SK-N-SH treated with all-trans-retinoic acid at 6 μM for 48 hours (cell line): ENCODE measurements around the gene MGARP.

Source experiments
- ATAC-seq: fragments of 200-7000 bp; cut with Tn5 transposase; 3 replicates; pipeline ENCODE4 v1.9.1; 2020; ENCODE audit warnings: mild to moderate bottlenecking, moderate library complexity
- ARNTL ChIP-seq: fragments of 450-650 bp; formaldehyde crosslinking; IDR thresholded peaks from 2 replicates; pipeline ENCODE4 v1.5.0; 2020; ENCODE audit warnings: low read depth, mild to moderate bottlenecking, moderate library complexity, borderline replicate concordance
- BACH2 ChIP-seq: fragments of 250-450 bp; sonication (Bioruptor Pico); IDR thresholded peaks from 2 replicates; pipeline ENCODE4 v1.9.0; 2021; ENCODE audit warnings: mild to moderate bottlenecking, borderline replicate concordance
- CSDC2 ChIP-seq: fragments of 250-450 bp; sonication (Bioruptor Pico); IDR thresholded peaks from 2 replicates; pipeline ENCODE4 v1.5.0; 2020; ENCODE audit warnings: mild to moderate bottlenecking, moderate library complexity
- ESRRG ChIP-seq: fragments of 250-450 bp; sonication (Bioruptor Pico); IDR thresholded peaks from 2 replicates; pipeline ENCODE4 v1.6.1; 2021; ENCODE audit warnings: mild to moderate bottlenecking
- GLIS3 ChIP-seq: fragments of 250-450 bp; sonication (Bioruptor Pico); IDR thresholded peaks from 2 replicates; pipeline ENCODE4 v1.5.0; 2020; ENCODE audit warnings: mild to moderate bottlenecking, moderate library complexity
- ISL1 ChIP-seq: fragments of 250-450 bp; sonication (Bioruptor Pico); IDR thresholded peaks from 2 replicates; pipeline ENCODE4 v2.1.2; 2022; ENCODE audit warnings: mild to moderate bottlenecking, moderate library complexity
- PPARA ChIP-seq: fragments of 250-450 bp; sonication (Bioruptor Pico); IDR thresholded peaks from 2 replicates; pipeline ENCODE4 v1.5.0; 2020; ENCODE audit warnings: mild to moderate bottlenecking, borderline replicate concordance
- SNAI2 ChIP-seq: fragments of 250-450 bp; sonication (Bioruptor Pico); IDR thresholded peaks from 2 replicates; pipeline ENCODE4 v1.5.0; 2020; ENCODE audit warnings: mild to moderate bottlenecking, moderate library complexity
- TCF4 ChIP-seq: fragments of 250-450 bp; sonication (Bioruptor Pico); IDR thresholded peaks from 2 replicates; pipeline ENCODE4 v1.8.0; 2021; ENCODE audit warnings: mild to moderate bottlenecking, moderate library complexity, borderline replicate concordance
- TOX ChIP-seq: fragments of 250-450 bp; sonication (Bioruptor Pico); IDR thresholded peaks from 2 replicates; pipeline ENCODE4 v1.8.0; 2021; ENCODE audit warnings: mild to moderate bottlenecking, moderate library complexity, borderline replicate concordance
- ZC3H10 ChIP-seq: fragments of 250-450 bp; sonication (Bioruptor Pico); IDR thresholded peaks from 2 replicates; pipeline ENCODE4 v1.5.1; 2021; ENCODE audit warnings: mild to moderate bottlenecking, moderate library complexity
- ZFP3 ChIP-seq: fragments of 250-450 bp; sonication (Bioruptor Pico); IDR thresholded peaks from 2 replicates; pipeline ENCODE4 v1.5.0; 2020; ENCODE audit warnings: mild to moderate bottlenecking, moderate library complexity
- ZFP30 ChIP-seq: fragments of 450-650 bp; formaldehyde crosslinking; IDR thresholded peaks from 2 replicates; pipeline ENCODE4 v1.5.0; 2022; ENCODE audit warnings: mild to moderate bottlenecking, moderate library complexity
- ZNF565 ChIP-seq: fragments of 450-650 bp; formaldehyde crosslinking; conservative IDR thresholded peaks from 2 replicates; pipeline ENCODE4 v1.5.0; 2020; ENCODE audit warnings: low read depth, mild to moderate bottlenecking, moderate library complexity
- ZNF70 ChIP-seq: fragments of 450-650 bp; formaldehyde crosslinking; IDR thresholded peaks from 2 replicates; pipeline ENCODE4 v1.5.0; 2020; ENCODE audit warnings: mild to moderate bottlenecking, moderate library complexity
- TF ChIP-seq, protein P1 (sequence below): fragments of 250-450 bp; sonication (Bioruptor Pico); IDR thresholded peaks from 2 replicates; pipeline ENCODE4 v1.8.0; 2021; ENCODE audit warnings: low read depth, mild to moderate bottlenecking, moderate library complexity, borderline replicate concordance
- TF ChIP-seq, protein P2 (sequence below): fragments of 250-450 bp; sonication (Bioruptor Pico); IDR thresholded peaks from 2 replicates; pipeline ENCODE4 v1.5.1; 2020; ENCODE audit warnings: low read depth, mild to moderate bottlenecking, moderate library complexity
- TF ChIP-seq, protein P3 (sequence below): fragments of 250-450 bp; sonication (Bioruptor Pico); IDR thresholded peaks from 2 replicates; pipeline ENCODE4 v1.8.0; 2020; ENCODE audit warnings: mild to moderate bottlenecking, moderate library complexity, borderline replicate concordance
- TF ChIP-seq, protein P4 (sequence below): fragments of 250-450 bp; sonication (Bioruptor Pico); IDR thresholded peaks from 2 replicates; pipeline ENCODE4 v1.5.0; 2020; ENCODE audit warnings: mild to moderate bottlenecking, moderate library complexity
- TF ChIP-seq, protein P5 (sequence below): fragments of 250-450 bp; sonication (Bioruptor Pico); IDR thresholded peaks from 2 replicates; pipeline ENCODE4 v1.5.1; 2021; ENCODE audit warnings: mild to moderate bottlenecking, moderate library complexity

MGARP gene

DNA sequence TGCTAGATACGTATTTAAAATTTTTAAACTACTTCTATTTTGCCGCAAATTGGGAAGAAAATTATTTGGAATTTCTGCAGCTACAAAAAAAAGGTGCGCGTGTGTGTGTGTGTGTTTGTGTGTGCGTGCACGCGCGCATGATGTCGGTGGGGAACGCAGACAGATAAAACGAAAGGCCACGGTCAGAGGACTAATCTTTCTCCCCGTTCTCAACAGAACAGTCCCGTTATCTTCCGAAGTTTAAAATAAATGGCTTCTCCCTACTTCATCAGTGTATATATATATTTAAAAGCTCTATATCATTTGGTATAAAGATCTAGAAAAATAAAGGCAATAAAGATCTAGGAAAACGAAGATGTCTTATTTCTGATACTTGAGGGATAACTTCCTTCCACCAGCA lies 1.5 kb downstream of the MGARP start (continued):
- TF ChIP-seq ZNF565 (CRISPR knock-in tag): no peak

DNA sequence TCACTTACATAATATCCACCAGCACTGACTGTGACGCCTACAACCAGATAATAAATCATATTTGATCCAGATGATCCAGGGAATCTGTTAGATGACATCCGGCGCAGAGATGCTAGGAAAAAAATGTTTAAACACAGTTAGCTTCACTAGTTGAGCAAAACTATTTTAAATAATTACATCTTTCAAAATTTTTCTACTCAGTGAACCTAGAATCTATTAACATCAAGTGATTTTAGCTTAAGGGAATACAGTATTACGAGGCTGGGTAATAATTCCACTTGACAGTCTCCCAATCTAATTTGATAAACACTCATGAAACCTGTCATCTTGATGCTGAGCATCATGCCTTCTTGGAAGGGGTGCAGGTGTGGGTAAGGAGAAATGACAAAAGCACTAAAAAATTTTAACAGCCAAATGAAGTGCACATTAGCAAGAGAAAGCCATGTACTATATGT lies 4.7 kb downstream of the MGARP start:
- ATAC-seq: peak; percentile 67
- TF ChIP-seq, protein P1, sequence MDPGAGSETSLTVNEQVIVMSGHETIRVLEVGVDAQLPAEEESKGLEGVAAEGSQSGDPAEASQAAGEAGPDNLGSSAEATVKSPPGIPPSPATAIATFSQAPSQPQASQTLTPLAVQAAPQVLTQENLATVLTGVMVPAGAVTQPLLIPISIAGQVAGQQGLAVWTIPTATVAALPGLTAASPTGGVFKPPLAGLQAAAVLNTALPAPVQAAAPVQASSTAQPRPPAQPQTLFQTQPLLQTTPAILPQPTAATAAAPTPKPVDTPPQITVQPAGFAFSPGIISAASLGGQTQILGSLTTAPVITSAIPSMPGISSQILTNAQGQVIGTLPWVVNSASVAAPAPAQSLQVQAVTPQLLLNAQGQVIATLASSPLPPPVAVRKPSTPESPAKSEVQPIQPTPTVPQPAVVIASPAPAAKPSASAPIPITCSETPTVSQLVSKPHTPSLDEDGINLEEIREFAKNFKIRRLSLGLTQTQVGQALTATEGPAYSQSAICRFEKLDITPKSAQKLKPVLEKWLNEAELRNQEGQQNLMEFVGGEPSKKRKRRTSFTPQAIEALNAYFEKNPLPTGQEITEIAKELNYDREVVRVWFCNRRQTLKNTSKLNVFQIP (CRISPR knock-in tag): peak; percentile 89; the same call in 1 of the 2 replicates
- TF ChIP-seq, protein P2, sequence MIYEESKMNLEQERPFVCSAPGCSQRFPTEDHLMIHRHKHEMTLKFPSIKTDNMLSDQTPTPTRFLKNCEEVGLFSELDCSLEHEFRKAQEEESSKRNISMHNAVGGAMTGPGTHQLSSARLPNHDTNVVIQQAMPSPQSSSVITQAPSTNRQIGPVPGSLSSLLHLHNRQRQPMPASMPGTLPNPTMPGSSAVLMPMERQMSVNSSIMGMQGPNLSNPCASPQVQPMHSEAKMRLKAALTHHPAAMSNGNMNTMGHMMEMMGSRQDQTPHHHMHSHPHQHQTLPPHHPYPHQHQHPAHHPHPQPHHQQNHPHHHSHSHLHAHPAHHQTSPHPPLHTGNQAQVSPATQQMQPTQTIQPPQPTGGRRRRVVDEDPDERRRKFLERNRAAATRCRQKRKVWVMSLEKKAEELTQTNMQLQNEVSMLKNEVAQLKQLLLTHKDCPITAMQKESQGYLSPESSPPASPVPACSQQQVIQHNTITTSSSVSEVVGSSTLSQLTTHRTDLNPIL (CRISPR knock-in tag): peak; percentile 74
- no peak for TF ChIP-seq ZNF70 (CRISPR knock-in tag)
- peak; percentile 57; the same call in 1 of the 2 replicates for TF ChIP-seq TCF4 (CRISPR knock-in tag)
- TF ChIP-seq ISL1 (CRISPR knock-in tag): peak; percentile 94
- peak; percentile 74; the same call in 1 of the 2 replicates for TF ChIP-seq TOX (CRISPR knock-in tag)
- no peak for TF ChIP-seq ARNTL (CRISPR knock-in tag)
- TF ChIP-seq SNAI2 (CRISPR knock-in tag): no peak
- TF ChIP-seq, protein P3, sequence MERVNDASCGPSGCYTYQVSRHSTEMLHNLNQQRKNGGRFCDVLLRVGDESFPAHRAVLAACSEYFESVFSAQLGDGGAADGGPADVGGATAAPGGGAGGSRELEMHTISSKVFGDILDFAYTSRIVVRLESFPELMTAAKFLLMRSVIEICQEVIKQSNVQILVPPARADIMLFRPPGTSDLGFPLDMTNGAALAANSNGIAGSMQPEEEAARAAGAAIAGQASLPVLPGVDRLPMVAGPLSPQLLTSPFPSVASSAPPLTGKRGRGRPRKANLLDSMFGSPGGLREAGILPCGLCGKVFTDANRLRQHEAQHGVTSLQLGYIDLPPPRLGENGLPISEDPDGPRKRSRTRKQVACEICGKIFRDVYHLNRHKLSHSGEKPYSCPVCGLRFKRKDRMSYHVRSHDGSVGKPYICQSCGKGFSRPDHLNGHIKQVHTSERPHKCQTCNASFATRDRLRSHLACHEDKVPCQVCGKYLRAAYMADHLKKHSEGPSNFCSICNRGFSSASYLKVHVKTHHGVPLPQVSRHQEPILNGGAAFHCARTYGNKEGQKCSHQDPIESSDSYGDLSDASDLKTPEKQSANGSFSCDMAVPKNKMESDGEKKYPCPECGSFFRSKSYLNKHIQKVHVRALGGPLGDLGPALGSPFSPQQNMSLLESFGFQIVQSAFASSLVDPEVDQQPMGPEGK (CRISPR knock-in tag): peak; percentile 61; the same call in 1 of the 2 replicates

DNA sequence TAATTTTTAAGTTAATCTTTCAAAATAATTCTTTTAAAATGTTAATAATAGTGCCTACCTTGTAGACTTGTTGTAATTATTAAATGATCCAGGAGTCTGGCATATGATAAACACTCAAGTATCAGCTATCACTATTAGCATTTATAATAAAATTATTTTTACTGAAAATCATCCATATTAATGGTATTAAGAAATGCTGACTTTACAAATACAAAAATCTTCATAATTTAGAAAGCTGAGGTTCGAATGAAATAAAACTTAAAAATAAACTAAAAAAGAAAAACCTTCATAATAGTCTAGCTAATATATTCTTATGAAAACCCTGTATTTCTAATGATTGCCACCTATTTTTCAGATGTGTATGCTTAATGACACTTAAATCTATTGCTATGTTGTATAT lies 5.2 kb downstream of the MGARP start:
- ATAC-seq: no peak
- TF ChIP-seq BACH2 (CRISPR knock-in tag): no peak
- TF ChIP-seq TCF4 (CRISPR knock-in tag): no peak
- TF ChIP-seq GLIS3 (CRISPR knock-in tag): no peak
- no peak for TF ChIP-seq ESRRG
- TF ChIP-seq TOX (CRISPR knock-in tag): no peak
- TF ChIP-seq SNAI2 (CRISPR knock-in tag): no peak
- TF ChIP-seq, protein P4, sequence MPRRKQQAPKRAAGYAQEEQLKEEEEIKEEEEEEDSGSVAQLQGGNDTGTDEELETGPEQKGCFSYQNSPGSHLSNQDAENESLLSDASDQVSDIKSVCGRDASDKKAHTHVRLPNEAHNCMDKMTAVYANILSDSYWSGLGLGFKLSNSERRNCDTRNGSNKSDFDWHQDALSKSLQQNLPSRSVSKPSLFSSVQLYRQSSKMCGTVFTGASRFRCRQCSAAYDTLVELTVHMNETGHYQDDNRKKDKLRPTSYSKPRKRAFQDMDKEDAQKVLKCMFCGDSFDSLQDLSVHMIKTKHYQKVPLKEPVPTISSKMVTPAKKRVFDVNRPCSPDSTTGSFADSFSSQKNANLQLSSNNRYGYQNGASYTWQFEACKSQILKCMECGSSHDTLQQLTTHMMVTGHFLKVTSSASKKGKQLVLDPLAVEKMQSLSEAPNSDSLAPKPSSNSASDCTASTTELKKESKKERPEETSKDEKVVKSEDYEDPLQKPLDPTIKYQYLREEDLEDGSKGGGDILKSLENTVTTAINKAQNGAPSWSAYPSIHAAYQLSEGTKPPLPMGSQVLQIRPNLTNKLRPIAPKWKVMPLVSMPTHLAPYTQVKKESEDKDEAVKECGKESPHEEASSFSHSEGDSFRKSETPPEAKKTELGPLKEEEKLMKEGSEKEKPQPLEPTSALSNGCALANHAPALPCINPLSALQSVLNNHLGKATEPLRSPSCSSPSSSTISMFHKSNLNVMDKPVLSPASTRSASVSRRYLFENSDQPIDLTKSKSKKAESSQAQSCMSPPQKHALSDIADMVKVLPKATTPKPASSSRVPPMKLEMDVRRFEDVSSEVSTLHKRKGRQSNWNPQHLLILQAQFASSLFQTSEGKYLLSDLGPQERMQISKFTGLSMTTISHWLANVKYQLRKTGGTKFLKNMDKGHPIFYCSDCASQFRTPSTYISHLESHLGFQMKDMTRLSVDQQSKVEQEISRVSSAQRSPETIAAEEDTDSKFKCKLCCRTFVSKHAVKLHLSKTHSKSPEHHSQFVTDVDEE (CRISPR knock-in tag): no peak
- TF ChIP-seq CSDC2: no peak
- no peak for TF ChIP-seq PPARA
- TF ChIP-seq ZNF565 (CRISPR knock-in tag): no peak
- TF ChIP-seq, protein P1 (CRISPR knock-in tag): no peak
- no peak for TF ChIP-seq ISL1 (CRISPR knock-in tag)
- no peak for TF ChIP-seq ZFP3 (CRISPR knock-in tag)
- TF ChIP-seq ZFP30: no peak
- no peak for TF ChIP-seq ARNTL (CRISPR knock-in tag)
- TF ChIP-seq ZNF70 (CRISPR knock-in tag): no peak
- TF ChIP-seq, protein P5, sequence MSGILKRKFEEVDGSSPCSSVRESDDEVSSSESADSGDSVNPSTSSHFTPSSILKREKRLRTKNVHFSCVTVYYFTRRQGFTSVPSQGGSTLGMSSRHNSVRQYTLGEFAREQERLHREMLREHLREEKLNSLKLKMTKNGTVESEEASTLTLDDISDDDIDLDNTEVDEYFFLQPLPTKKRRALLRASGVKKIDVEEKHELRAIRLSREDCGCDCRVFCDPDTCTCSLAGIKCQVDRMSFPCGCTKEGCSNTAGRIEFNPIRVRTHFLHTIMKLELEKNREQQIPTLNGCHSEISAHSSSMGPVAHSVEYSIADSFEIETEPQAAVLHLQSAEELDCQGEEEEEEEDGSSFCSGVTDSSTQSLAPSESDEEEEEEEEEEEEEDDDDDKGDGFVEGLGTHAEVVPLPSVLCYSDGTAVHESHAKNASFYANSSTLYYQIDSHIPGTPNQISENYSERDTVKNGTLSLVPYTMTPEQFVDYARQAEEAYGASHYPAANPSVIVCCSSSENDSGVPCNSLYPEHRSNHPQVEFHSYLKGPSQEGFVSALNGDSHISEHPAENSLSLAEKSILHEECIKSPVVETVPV (CRISPR knock-in tag): no peak
- TF ChIP-seq ZC3H10 (CRISPR knock-in tag): no peak
- TF ChIP-seq, protein P2 (CRISPR knock-in tag): no peak
- TF ChIP-seq, protein P3 (CRISPR knock-in tag): no peak
- TF ChIP-seq, all 23 proteins: peak for 0
